Measurements from ENCODE around the gene KIAA0825. TPM values are rescaled to one million over a fixed set of nuclear protein-coding genes. Genes with fewer than 3 reads are reported as not detected.

Gene KIAA0825
- total RNA-seq, 1 experiment from 2014 or later: 1.3 TPM

GRCh38 chr5:94337617-94338016 is 280.8 kb downstream of the KIAA0825 start:
- no peaks in the 10 kb centered on the region for H3K27me3 Mint-ChIP-seq (ENCODE audit: low read depth)
- H3K27ac Mint-ChIP-seq: no peak overlapping the region
- peaks cover 6% of the 10 kb centered on the region for H3K4me1 Mint-ChIP-seq
- POLR2A ChIA-PET: no interaction called here
- TF ChIP-seq ZNF138 (CRISPR knock-in tag; conservative IDR thresholded peaks at IDR 0.05) (no peak), FOXK1 (CRISPR knock-in tag; IDR thresholded peaks at IDR 0.05) (no peak), SP1 (CRISPR knock-in tag; conservative IDR thresholded peaks at IDR 0.05) (no peak), ZNF396 (CRISPR knock-in tag; IDR thresholded peaks at IDR 0.05; ENCODE audit: borderline replicate concordance) (no peak), ATF6 (CRISPR knock-in tag; IDR thresholded peaks at IDR 0.05) (no peak), ATF2 (CRISPR knock-in tag; IDR thresholded peaks at IDR 0.05; ENCODE audit: borderline replicate concordance, low read depth) (no peak), ZNF512 (CRISPR knock-in tag; IDR thresholded peaks at IDR 0.05; ENCODE audit: borderline replicate concordance) (no peak), JUN (CRISPR knock-in tag; IDR thresholded peaks at IDR 0.05) (no peak), ZBTB21 (CRISPR knock-in tag; IDR thresholded peaks at IDR 0.05; ENCODE audit: borderline replicate concordance) (no peak), NR2C2 (CRISPR knock-in tag; IDR thresholded peaks at IDR 0.05) (no peak), ZSCAN18 (CRISPR knock-in tag; IDR thresholded peaks at IDR 0.05) (no peak)
- TF ChIP-seq, protein P1, sequence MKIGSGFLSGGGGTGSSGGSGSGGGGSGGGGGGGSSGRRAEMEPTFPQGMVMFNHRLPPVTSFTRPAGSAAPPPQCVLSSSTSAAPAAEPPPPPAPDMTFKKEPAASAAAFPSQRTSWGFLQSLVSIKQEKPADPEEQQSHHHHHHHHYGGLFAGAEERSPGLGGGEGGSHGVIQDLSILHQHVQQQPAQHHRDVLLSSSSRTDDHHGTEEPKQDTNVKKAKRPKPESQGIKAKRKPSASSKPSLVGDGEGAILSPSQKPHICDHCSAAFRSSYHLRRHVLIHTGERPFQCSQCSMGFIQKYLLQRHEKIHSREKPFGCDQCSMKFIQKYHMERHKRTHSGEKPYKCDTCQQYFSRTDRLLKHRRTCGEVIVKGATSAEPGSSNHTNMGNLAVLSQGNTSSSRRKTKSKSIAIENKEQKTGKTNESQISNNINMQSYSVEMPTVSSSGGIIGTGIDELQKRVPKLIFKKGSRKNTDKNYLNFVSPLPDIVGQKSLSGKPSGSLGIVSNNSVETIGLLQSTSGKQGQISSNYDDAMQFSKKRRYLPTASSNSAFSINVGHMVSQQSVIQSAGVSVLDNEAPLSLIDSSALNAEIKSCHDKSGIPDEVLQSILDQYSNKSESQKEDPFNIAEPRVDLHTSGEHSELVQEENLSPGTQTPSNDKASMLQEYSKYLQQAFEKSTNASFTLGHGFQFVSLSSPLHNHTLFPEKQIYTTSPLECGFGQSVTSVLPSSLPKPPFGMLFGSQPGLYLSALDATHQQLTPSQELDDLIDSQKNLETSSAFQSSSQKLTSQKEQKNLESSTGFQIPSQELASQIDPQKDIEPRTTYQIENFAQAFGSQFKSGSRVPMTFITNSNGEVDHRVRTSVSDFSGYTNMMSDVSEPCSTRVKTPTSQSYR (CRISPR knock-in tag; IDR thresholded peaks at IDR 0.05): no peak
- no peak for ATAC-seq
- no peak overlapping the region for H3K4me3 Mint-ChIP-seq
- peaks cover 44% of the 10 kb centered on the region for H3K9me3 Mint-ChIP-seq
- DNase-seq (ENCODE audit: low spot score): no peak
- H3K36me3 Mint-ChIP-seq: peaks cover 68% of the 10 kb centered on the region
- CTCF ChIA-PET: no interaction called here

GRCh38 chr5:94335936-94336335 is 282.5 kb downstream of the KIAA0825 start:
- no peak overlapping the region for H3K27ac Mint-ChIP-seq
- peaks cover 7% of the 10 kb centered on the region for H3K4me1 Mint-ChIP-seq
- H3K9me3 Mint-ChIP-seq: peaks cover 50% of the 10 kb centered on the region
- ChIA-PET POLR2A (no interaction called here), CTCF (no interaction called here)
- ATAC-seq (no peak), DNase-seq (ENCODE audit: low spot score) (no peak)
- H3K27me3 Mint-ChIP-seq (ENCODE audit: low read depth): no peaks in the 10 kb centered on the region
- TF ChIP-seq ZNF423 (CRISPR knock-in tag; IDR thresholded peaks at IDR 0.05) (no peak), KAT7 (CRISPR knock-in tag; IDR thresholded peaks at IDR 0.05; ENCODE audit: borderline replicate concordance) (no peak)
- TF ChIP-seq, protein P2, sequence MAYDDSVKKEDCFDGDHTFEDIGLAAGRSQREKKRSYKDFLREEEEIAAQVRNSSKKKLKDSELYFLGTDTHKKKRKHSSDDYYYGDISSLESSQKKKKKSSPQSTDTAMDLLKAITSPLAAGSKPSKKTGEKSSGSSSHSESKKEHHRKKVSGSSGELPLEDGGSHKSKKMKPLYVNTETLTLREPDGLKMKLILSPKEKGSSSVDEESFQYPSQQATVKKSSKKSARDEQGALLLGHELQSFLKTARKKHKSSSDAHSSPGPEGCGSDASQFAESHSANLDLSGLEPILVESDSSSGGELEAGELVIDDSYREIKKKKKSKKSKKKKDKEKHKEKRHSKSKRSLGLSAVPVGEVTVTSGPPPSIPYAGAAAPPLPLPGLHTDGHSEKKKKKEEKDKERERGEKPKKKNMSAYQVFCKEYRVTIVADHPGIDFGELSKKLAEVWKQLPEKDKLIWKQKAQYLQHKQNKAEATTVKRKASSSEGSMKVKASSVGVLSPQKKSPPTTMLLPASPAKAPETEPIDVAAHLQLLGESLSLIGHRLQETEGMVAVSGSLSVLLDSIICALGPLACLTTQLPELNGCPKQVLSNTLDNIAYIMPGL (CRISPR knock-in tag; IDR thresholded peaks at IDR 0.05): no peak
- H3K36me3 Mint-ChIP-seq: peaks cover 72% of the 10 kb centered on the region
- no peak overlapping the region for H3K4me3 Mint-ChIP-seq
